Measurements from ENCODE around the gene KCNIP3.

- TF ChIP-seq, protein P1, sequence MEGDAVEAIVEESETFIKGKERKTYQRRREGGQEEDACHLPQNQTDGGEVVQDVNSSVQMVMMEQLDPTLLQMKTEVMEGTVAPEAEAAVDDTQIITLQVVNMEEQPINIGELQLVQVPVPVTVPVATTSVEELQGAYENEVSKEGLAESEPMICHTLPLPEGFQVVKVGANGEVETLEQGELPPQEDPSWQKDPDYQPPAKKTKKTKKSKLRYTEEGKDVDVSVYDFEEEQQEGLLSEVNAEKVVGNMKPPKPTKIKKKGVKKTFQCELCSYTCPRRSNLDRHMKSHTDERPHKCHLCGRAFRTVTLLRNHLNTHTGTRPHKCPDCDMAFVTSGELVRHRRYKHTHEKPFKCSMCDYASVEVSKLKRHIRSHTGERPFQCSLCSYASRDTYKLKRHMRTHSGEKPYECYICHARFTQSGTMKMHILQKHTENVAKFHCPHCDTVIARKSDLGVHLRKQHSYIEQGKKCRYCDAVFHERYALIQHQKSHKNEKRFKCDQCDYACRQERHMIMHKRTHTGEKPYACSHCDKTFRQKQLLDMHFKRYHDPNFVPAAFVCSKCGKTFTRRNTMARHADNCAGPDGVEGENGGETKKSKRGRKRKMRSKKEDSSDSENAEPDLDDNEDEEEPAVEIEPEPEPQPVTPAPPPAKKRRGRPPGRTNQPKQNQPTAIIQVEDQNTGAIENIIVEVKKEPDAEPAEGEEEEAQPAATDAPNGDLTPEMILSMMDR (IDR thresholded peaks at IDR 0.05): no peak
- TF ChIP-seq POLR2A (IDR thresholded peaks at IDR 0.05): no peak
Observed at GRCh38 chr2:95362486-95362885, 65.3 kb downstream of the KCNIP3 start.

All from body of pancreas (tissue), 4 donors.